HG02763 (cell line): ENCODE results near the gene TRIM52.

ENCODE experiments used
- ATAC-seq: cut with Tn5 transposase; IDR thresholded peaks from one replicate; pipeline ENCODE4 v1.9.1; 2021; ENCODE audit warnings: mild to moderate bottlenecking, moderate library complexity; ENCODE audit not compliant: unreplicated experiment

The TRIM52 gene

GRCh38 chr5:181234455-181235306 is 26.3 kb downstream of the TRIM52 start:
- ATAC-seq: no peak

- no peak for ATAC-seq
These were observed 27.0 kb downstream of the TRIM52 start for GRCh38 chr5:181233801-181234454.

GRCh38 chr5:181233088-181233800 is 27.7 kb downstream of the TRIM52 start:
- no peak for ATAC-seq

GRCh38 chr5:181232593-181232992 is 28.4 kb downstream of the TRIM52 start:
- ATAC-seq: no peak

GRCh38 chr5:181231432-181231831 is 29.5 kb downstream of the TRIM52 start:
- ATAC-seq: no peak

- no peak for ATAC-seq
These were observed 30.4 kb downstream of the TRIM52 start for GRCh38 chr5:181230551-181230950.

- no peak for ATAC-seq
These were observed 30.9 kb downstream of the TRIM52 start for GRCh38 chr5:181229996-181230395.

GRCh38 chr5:181224390-181225229 is 36.3 kb downstream of the TRIM52 start:
- ATAC-seq: no peak

- no peak for ATAC-seq
These were observed 37.1 kb downstream of the TRIM52 start for GRCh38 chr5:181223729-181224389.

- ATAC-seq: peak; percentile 66
These were observed 37.8 kb downstream of the TRIM52 start, which contains the start of gene TRIM41 for GRCh38 chr5:181223058-181223728. TRIM41 (plus strand) TSS chr5:181223281; CDS start chr5:181224000, 719 bp downstream.

GRCh38 chr5:181222630-181223057 is 38.3 kb downstream of the TRIM52 start:
- ATAC-seq: no peak

- peak; percentile 31 for ATAC-seq
These were observed 38.9 kb downstream of the TRIM52 start for GRCh38 chr5:181221792-181222629.

GRCh38 chr5:181221105-181221791 is 39.7 kb downstream of the TRIM52 start:
- ATAC-seq: no peak

GRCh38 chr5:181220178-181220515 is 40.8 kb downstream of the TRIM52 start:
- ATAC-seq: no peak

- no peak for ATAC-seq
These were observed 41.4 kb downstream of the TRIM52 start for GRCh38 chr5:181219262-181220177.

- no peak for ATAC-seq
These were observed 42.2 kb downstream of the TRIM52 start for GRCh38 chr5:181218795-181219124.

- no peak for ATAC-seq
These were observed 43.2 kb downstream of the TRIM52 start for GRCh38 chr5:181217803-181218062.
